Stimulated activated naive CD8-positive, alpha-beta T cell treated with anti-CD3 and anti-CD28 coated beads, Interleukin-15, Interleukin-2, amounts not matched to agents 100 ng/mL and 50 ng/mL, for 24 hours (primary cell): ENCODE measurements around the gene EDC4.

Source experiments
- H3K27ac Mint-ChIP-seq: one replicate; pipeline ENCODE4 v1.8.0; 2021; ENCODE audit warnings: mild to moderate bottlenecking, mixed read lengths
- H3K27me3 Mint-ChIP-seq: one replicate; pipeline ENCODE4 v1.8.0; 2021; ENCODE audit warnings: mixed read lengths
- H3K36me3 Mint-ChIP-seq: one replicate; pipeline ENCODE4 v1.8.0; 2021; ENCODE audit warnings: low read depth, mixed read lengths
- H3K4me1 Mint-ChIP-seq: one replicate; pipeline ENCODE4 v1.8.0; 2021; ENCODE audit warnings: low read depth, mixed read lengths
- H3K4me3 Mint-ChIP-seq: one replicate; pipeline ENCODE4 v1.8.0; 2021; ENCODE audit warnings: mild to moderate bottlenecking, mixed read lengths
- H3K9me3 Mint-ChIP-seq: one replicate; pipeline ENCODE4 v1.8.0; 2021; ENCODE audit warnings: mixed read lengths

Gene EDC4

DNA sequence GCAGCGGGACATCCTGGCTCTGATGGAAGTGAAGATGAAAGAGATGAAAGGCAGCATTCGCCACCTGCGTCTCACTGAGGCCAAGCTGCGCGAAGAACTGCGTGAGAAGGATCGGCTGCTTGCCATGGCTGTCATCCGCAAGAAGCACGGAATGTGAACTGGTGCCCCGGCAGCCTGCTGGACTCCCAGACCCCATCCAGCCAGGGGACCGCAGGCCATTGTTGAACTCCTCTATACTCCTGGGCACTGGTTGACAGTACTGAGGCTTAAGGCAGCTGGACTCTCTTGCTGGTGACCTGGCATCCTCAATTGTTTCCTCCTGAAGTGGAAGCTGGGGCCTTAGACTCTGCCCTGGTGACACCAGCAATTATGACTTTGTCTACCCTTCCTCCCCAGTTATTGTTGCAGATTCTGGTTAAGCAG lies 29.5 kb upstream of the EDC4 start:
- Mint-ChIP-seq H3K4me1 (peaks cover 45% of the 10 kb centered on the region), H3K27ac (peak overlapping the region; percentile 89), H3K27me3 (no peaks in the 10 kb centered on the region), H3K9me3 (no peaks in the 10 kb centered on the region), H3K4me3 (peak overlapping the region; percentile 95), H3K36me3 (peaks cover 3% of the 10 kb centered on the region)

DNA sequence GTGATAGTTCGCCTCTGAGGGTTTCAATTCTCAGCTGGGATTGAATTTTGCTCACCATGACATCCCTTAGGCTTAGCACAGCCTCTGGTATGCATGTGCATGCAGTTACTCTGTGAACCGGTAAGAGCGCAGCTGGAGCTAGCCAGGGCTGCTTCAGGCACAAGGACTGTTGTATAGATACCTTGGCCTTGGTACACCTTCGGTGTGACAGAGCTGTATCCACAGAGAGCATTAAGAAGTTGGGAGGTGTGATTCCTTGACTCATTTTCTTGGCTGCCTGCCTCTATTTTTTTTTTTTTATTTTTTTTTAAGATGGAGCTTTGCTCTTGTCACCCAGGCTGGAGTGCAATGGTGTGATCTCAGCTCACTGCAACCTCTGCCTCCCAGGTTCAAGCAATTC lies 28.4 kb upstream of the EDC4 start:
- Mint-ChIP-seq H3K36me3 (peaks cover 8% of the 10 kb centered on the region), H3K27me3 (no peaks in the 10 kb centered on the region), H3K4me3 (peak overlapping the region; percentile 95), H3K27ac (peak overlapping the region; percentile 86), H3K4me1 (peaks cover 52% of the 10 kb centered on the region), H3K9me3 (no peaks in the 10 kb centered on the region)

DNA sequence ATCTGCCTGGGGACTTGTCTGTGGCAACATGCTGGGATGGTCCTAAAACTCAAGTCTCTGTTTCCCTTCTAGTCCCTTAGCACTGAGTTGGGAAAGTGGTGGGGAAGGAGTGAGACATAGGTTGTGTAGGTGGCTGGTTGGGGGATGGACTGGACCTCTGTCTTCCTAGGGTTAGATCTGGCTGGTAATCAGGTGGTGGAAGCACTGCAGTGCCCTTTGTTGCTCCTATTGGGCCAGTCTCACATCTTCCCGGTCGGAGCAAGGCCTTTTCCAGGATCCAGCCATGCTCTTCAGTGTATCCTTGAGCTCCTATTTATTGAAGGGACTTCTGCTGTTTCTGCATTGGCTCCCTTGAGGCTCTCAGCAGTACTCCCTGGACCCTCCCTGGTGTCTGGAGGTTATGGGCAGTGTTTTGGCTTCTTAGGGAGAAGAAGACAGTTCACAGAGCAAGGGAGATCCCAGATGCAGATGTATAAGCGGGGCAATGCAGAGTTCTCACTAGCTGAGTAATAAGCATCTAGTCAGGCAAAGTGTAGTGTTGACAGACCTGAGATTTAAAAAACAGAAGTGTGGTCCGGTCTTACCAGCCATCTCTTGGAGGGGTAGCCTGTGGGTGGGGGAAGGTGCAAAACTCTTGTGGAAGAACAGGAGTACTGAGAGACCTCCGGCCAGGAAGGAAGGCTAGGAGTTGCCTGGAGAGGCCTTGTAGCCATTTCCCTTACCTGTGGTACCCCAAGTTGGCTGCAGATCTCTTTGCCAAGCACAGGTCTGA lies 27.4 kb upstream of the EDC4 start:
- Mint-ChIP-seq H3K27ac (peak overlapping the region; percentile 95), H3K36me3 (peaks cover 8% of the 10 kb centered on the region), H3K9me3 (no peaks in the 10 kb centered on the region), H3K4me3 (peak overlapping the region; percentile 89), H3K27me3 (no peaks in the 10 kb centered on the region), H3K4me1 (peaks cover 52% of the 10 kb centered on the region)

- peak overlapping the region; percentile 89 for H3K4me3 Mint-ChIP-seq
- H3K27ac Mint-ChIP-seq = peak overlapping the region; percentile 95
- H3K36me3 Mint-ChIP-seq = peaks cover 8% of the 10 kb centered on the region
- no peaks in the 10 kb centered on the region for H3K27me3 Mint-ChIP-seq
- no peaks in the 10 kb centered on the region for H3K9me3 Mint-ChIP-seq
- H3K4me1 Mint-ChIP-seq = peaks cover 52% of the 10 kb centered on the region
These were observed 26.9 kb upstream of the EDC4 start for GRCh38 chr16:67846063-67846319.

GRCh38 chr16:67846320-67847063 lies 26.4 kb upstream of the EDC4 start, which contains the start of gene NUTF2:
Gene NUTF2 (plus strand): TSS chr16:67846933. CDS start chr16:67865131, 18,198 bp downstream.
- H3K4me3 Mint-ChIP-seq = peak within 1 kb of the TSS; percentile 93
- no peaks in the 10 kb centered on the region for H3K27me3 Mint-ChIP-seq
- H3K4me1 Mint-ChIP-seq = peaks cover 49% of the 10 kb centered on the region
- no peaks in the 10 kb centered on the region for H3K9me3 Mint-ChIP-seq
- peaks cover 8% of the 10 kb centered on the region for H3K36me3 Mint-ChIP-seq
- peak within 1 kb of the TSS; percentile 95 for H3K27ac Mint-ChIP-seq

GRCh38 chr16:67847064-67847861 lies 25.6 kb upstream of the EDC4 start, which contains the start of gene CENPT:
Gene CENPT (minus strand): TSS chr16:67847693. CDS start chr16:67833859, 13,834 bp downstream.
- Mint-ChIP-seq H3K4me3 (peak within 1 kb of the TSS; percentile 93), H3K36me3 (peaks cover 8% of the 10 kb centered on the region), H3K4me1 (peaks cover 47% of the 10 kb centered on the region), H3K9me3 (no peaks in the 10 kb centered on the region), H3K27me3 (no peaks in the 10 kb centered on the region), H3K27ac (peak within 1 kb of the TSS; percentile 95)

DNA sequence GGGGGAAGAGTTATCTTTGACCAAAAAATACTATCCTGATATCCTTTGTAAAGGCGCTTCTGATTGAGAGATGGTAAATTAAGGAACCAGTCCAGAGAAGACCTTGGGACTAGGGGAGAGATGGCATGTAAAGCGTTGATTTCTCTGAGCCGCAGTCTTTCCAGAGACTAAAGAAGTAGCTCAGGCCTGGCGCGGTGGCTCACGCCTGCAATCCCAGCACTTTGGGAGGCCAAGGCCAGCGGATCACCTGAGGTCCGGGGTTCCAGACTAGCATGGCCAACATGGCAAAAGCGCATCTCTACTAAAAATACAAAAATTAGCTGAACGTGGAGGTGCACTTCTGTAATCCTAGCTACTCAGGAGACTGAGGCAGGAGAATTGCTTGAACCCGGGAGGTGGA lies 24.7 kb upstream of the EDC4 start:
- Mint-ChIP-seq H3K4me1 (peaks cover 45% of the 10 kb centered on the region), H3K9me3 (no peaks in the 10 kb centered on the region), H3K27me3 (no peaks in the 10 kb centered on the region), H3K36me3 (peaks cover 8% of the 10 kb centered on the region), H3K4me3 (peak overlapping the region; percentile 93), H3K27ac (peak overlapping the region; percentile 89)

DNA sequence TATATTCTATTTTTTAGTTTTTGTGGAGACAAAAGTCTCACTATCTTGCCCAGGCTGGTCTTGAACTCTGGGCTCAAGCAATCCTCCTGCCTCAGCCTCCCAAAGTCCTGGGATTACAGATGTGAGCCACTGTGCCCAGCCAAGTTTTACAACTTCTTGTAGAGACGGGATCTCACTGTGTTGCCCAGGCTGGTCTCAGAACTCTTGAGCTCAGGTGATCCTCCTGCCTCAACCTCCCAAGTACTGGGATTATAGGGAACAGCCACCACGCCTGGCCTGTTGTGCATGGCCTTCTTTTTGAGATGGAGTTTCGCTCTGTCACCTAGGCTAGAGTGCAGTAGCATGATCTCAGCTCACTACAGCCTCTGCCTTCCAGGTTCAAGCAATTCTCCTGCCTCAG lies 19.2 kb upstream of the EDC4 start:
- Mint-ChIP-seq H3K9me3 (no peaks in the 10 kb centered on the region), H3K27me3 (no peaks in the 10 kb centered on the region), H3K4me3 (no peak overlapping the region), H3K4me1 (peaks cover 32% of the 10 kb centered on the region), H3K36me3 (peaks cover 17% of the 10 kb centered on the region), H3K27ac (no peak overlapping the region)

DNA sequence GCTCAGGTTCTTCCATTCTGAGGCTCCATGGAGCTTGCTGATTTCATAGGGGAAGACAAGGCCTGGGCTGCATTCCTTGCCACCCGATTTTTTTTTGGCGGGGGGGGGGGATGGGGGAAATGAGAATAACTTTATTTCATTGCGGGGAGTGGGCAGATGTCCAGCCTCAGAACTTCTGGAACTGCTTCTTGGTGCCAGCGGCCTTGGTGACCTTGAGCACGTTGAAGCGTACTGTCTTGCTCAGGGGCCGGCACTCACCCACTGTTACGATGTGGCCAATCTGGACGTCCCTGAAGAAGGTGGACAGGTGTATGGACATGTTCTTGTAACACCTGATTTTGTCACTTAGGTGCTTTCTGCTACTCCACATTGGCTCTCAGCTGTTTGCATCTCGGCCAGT lies 17.1 kb upstream of the EDC4 start:
- Mint-ChIP-seq H3K9me3 (no peaks in the 10 kb centered on the region), H3K27ac (no peak overlapping the region), H3K4me1 (peaks cover 27% of the 10 kb centered on the region), H3K4me3 (no peak overlapping the region), H3K27me3 (no peaks in the 10 kb centered on the region), H3K36me3 (peaks cover 17% of the 10 kb centered on the region)

- no peaks in the 10 kb centered on the region for H3K27me3 Mint-ChIP-seq
- H3K9me3 Mint-ChIP-seq = no peaks in the 10 kb centered on the region
- peaks cover 21% of the 10 kb centered on the region for H3K36me3 Mint-ChIP-seq
- H3K27ac Mint-ChIP-seq = peak overlapping the region; percentile 76
- H3K4me1 Mint-ChIP-seq = peaks cover 27% of the 10 kb centered on the region
- no peak overlapping the region for H3K4me3 Mint-ChIP-seq
These were observed 15.8 kb upstream of the EDC4 start for GRCh38 chr16:67856927-67857546.

- Mint-ChIP-seq H3K9me3 (no peaks in the 10 kb centered on the region), H3K27ac (peak overlapping the region; percentile 72), H3K27me3 (no peaks in the 10 kb centered on the region), H3K4me1 (peaks cover 27% of the 10 kb centered on the region), H3K36me3 (peaks cover 21% of the 10 kb centered on the region), H3K4me3 (no peak overlapping the region)
These were observed 15.2 kb upstream of the EDC4 start for GRCh38 chr16:67857547-67858233.

GRCh38 chr16:67858500-67858899 lies 14.4 kb upstream of the EDC4 start:
- no peaks in the 10 kb centered on the region for H3K27me3 Mint-ChIP-seq
- H3K4me3 Mint-ChIP-seq = no peak overlapping the region
- H3K9me3 Mint-ChIP-seq = no peaks in the 10 kb centered on the region
- H3K36me3 Mint-ChIP-seq = peaks cover 21% of the 10 kb centered on the region
- H3K27ac Mint-ChIP-seq = peak overlapping the region; percentile 8
- H3K4me1 Mint-ChIP-seq = peaks cover 27% of the 10 kb centered on the region

GRCh38 chr16:67860589-67861398 lies 12.1 kb upstream of the EDC4 start:
- H3K4me1 Mint-ChIP-seq = peaks cover 12% of the 10 kb centered on the region
- H3K4me3 Mint-ChIP-seq = no peak overlapping the region
- H3K36me3 Mint-ChIP-seq = peaks cover 28% of the 10 kb centered on the region
- H3K9me3 Mint-ChIP-seq = no peaks in the 10 kb centered on the region
- no peaks in the 10 kb centered on the region for H3K27me3 Mint-ChIP-seq
- no peak overlapping the region for H3K27ac Mint-ChIP-seq
